Subcutaneous adipose tissue (tissue), 4 donors: ENCODE data around the gene ATXN7L1. TPM values are rescaled to one million over a fixed set of nuclear protein-coding genes. Genes with fewer than 3 reads are reported as not detected.

Experiments used
- total RNA-seq, 4 donors: library from RNA; depleted of rRNA; stranded (reverse); fragments of >200 nt; gene quantifications; one replicate each; pipeline ENCODE4 v1.1.0, GENCODE V29; 2016
- TF ChIP-seq, protein P1 (sequence below): fragments of 450-650 bp; IDR thresholded peaks from one replicate; pipeline ENCODE4 v1.5.1; 2016; ENCODE audit warnings: low read depth, mild to moderate bottlenecking, control low read depth, antibody characterized with exemption, moderate library complexity

ATXN7L1 gene
- total RNA-seq, 4 donors from 2014 or later: 11.5 to 29.2 (median 13.3) TPM

DNA sequence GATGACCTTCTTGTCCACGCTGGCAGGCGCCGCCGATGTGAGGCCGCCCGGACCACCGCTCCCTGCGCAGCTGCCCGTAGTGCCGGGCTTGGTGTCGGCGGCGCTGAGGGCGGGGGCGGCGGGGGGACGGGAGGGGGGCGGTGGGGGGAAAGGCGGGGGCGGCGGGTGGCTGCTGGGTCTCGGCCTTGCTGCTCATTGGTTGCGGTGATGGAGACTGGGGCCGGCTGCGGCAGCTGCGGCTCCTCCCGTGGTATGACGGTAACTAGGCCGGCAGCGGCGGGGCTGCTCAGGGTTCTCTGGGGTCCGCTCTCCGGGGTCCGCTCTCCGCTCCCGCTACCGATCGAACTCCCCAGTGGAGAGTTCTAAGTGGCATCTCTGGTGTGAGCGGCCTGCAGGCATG is 293.3 kb downstream of the ATXN7L1 start:
- TF ChIP-seq, protein P1, sequence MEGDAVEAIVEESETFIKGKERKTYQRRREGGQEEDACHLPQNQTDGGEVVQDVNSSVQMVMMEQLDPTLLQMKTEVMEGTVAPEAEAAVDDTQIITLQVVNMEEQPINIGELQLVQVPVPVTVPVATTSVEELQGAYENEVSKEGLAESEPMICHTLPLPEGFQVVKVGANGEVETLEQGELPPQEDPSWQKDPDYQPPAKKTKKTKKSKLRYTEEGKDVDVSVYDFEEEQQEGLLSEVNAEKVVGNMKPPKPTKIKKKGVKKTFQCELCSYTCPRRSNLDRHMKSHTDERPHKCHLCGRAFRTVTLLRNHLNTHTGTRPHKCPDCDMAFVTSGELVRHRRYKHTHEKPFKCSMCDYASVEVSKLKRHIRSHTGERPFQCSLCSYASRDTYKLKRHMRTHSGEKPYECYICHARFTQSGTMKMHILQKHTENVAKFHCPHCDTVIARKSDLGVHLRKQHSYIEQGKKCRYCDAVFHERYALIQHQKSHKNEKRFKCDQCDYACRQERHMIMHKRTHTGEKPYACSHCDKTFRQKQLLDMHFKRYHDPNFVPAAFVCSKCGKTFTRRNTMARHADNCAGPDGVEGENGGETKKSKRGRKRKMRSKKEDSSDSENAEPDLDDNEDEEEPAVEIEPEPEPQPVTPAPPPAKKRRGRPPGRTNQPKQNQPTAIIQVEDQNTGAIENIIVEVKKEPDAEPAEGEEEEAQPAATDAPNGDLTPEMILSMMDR: no peak

- TF ChIP-seq, protein P1: no peak
Measured at GRCh38 chr7:105581066-105581811, 295.2 kb downstream of the ATXN7L1 start, which contains the start of gene EFCAB10. TSS of gene EFCAB10 (minus strand) at chr7:105581493. CDS start at chr7:105581463, 30 bp downstream.

DNA sequence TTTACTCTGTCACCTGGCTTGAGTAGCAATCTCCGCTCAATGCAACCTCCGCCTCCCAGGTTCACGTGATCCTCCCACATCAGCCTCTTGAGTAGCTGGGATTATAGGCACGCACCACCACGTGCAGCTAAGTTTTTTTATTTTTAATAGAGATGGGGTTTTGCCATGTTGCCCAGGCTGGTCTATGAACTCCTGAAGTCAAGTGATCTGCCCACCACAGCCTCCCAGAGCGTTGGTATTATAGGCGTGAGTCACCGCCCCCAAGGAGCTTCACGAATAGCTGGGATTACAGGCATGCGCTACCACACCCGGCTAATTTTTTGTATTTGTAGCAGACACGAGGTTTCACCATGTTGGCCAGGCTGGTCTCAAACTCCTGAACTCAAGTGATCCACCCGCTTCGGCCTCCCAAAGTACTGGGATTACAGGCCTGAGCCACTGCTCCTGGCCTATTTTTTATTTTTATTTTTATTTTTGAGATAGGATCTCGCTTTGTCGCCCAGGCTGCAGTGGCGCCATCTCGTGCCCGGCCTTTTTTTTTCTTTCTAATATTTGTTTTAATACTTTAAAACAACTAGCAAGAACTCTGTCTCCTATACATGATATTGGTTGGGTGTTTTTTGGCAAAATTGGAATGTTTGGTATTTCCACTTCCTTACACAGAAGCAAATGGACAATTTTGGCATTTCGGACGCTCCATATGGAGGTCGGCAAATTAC is 296.2 kb downstream of the ATXN7L1 start:
- TF ChIP-seq, protein P1: no peak

GRCh38 chr7:105578496-105578895 is 297.9 kb downstream of the ATXN7L1 start:
- TF ChIP-seq, protein P1: no peak

DNA sequence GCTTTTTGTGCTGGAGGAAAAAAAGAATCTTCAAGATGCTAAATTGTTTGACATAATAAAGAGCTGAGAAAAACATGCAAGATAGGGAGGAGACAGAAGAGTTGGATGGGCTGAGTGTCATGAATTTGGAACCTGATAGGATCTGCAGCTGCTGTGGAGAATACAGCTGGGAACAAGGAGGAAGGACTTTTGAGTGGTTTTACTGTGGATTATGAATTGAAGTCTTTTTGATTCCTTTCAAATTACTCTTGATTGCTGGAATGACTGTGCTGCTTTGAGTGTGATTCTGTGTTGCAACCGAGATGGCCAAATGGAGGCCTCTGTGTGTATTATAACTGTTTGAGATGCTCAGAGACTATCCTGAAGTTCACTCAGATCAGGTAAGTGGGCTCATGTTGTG is 299.1 kb downstream of the ATXN7L1 start:
- TF ChIP-seq, protein P1: no peak

GRCh38 chr7:105571891-105572290 is 304.5 kb downstream of the ATXN7L1 start:
- TF ChIP-seq, protein P1: no peak

- TF ChIP-seq, protein P1: no peak
Measured at GRCh38 chr7:105567821-105568220, 308.6 kb downstream of the ATXN7L1 start.
